Measurements from ENCODE around the gene RTN4RL2.

RTN4RL2 gene

DNA sequence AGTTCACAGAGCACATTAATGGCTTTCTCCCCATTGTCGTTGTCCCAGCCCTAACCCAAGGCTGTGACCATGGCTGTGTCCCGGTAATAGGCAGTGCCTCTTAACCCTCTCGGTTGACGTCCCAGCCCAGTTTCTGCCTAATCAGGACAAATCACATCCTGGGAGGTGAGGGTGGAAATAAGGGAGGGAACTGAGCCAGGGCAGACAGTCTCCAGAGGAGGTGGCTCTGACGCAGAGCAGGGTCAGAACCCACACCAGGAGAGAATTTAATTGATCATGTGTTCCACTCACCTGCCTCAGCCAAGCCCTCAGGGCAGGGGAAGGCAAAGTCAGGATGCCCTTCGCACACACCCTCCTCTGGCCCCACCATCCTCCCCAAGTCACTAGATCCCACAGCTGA lies 38.2 kb downstream of the RTN4RL2 start:
- TF ChIP-seq, protein P1, sequence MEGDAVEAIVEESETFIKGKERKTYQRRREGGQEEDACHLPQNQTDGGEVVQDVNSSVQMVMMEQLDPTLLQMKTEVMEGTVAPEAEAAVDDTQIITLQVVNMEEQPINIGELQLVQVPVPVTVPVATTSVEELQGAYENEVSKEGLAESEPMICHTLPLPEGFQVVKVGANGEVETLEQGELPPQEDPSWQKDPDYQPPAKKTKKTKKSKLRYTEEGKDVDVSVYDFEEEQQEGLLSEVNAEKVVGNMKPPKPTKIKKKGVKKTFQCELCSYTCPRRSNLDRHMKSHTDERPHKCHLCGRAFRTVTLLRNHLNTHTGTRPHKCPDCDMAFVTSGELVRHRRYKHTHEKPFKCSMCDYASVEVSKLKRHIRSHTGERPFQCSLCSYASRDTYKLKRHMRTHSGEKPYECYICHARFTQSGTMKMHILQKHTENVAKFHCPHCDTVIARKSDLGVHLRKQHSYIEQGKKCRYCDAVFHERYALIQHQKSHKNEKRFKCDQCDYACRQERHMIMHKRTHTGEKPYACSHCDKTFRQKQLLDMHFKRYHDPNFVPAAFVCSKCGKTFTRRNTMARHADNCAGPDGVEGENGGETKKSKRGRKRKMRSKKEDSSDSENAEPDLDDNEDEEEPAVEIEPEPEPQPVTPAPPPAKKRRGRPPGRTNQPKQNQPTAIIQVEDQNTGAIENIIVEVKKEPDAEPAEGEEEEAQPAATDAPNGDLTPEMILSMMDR (IDR thresholded peaks at IDR 0.05; ENCODE audit: low read depth, low read length), result no peak
- in situ Hi-C loops (cut with HindIII; ENCODE audit: low sequenced_read_pairs), result no loop called here
- no peak overlapping the region for H3K4me3 ChIP-seq (ENCODE audit: low read depth, low read length)
- DNase-seq (ENCODE audit: low read depth, low spot score), result no peak

DNA sequence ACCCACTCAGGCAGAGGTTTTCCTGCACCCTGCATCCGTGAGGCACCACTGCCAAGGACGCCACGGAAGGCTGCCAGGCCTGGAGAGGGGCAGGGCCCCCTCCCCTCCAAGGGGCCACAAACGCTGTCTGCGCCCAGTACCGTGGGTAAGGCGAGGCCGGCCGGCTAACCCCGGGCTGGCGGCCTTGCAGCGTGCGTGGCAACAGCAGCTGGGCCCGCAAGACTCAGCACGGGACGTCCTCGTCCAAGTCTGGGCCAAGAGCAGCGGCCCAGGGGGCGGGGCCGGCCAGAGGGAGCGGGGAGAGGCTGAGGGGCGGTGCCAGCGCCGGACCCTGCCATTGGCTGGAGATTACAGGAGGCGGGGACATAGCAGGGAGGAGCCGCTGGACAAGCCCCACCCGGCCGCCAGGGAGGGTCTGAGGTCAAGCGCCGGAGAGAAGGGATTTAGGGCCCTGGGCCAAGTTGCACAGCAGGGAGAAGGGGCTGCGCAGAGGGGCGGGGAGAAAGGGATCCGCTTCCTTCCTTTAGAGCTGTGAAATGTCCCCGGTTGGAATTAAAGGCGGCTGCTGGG lies 39.2 kb downstream of the RTN4RL2 start:
- H3K4me3 ChIP-seq (ENCODE audit: low read depth, low read length), result peak overlapping the region; percentile 27
- DNase-seq (ENCODE audit: low read depth, low spot score), result peak; percentile 93
- TF ChIP-seq, protein P1 (IDR thresholded peaks at IDR 0.05; ENCODE audit: low read depth, low read length), result no peak
- in situ Hi-C loops (cut with HindIII; ENCODE audit: low sequenced_read_pairs), result no loop called here

DNA sequence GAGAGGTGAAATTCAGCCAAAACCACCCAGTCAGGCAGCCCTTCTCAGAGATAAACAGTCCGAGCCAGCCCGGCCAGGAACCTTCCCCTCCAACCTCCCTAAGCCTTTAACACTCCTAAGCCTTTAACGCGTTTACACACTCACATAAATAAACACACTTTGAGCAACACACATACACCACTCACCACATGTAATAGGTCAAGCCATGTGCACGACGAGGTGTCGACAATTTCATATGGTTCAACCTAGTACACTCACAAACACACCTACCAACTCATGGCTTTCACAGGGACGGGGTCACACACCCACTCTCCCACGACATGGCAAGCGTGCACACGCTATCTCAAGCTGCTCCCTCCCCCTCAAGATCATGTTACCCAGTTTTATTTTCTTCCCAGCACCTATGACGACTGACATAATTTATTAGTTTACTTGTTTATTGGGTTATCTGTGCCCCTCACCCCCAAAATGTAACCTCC lies 39.7 kb downstream of the RTN4RL2 start:
- no peak for DNase-seq (ENCODE audit: low read depth, low spot score)
- in situ Hi-C loops (cut with HindIII; ENCODE audit: low sequenced_read_pairs), result no loop called here
- TF ChIP-seq, protein P1 (IDR thresholded peaks at IDR 0.05; ENCODE audit: low read depth, low read length), result no peak
- peak overlapping the region; percentile 27 for H3K4me3 ChIP-seq (ENCODE audit: low read depth, low read length)

DNA sequence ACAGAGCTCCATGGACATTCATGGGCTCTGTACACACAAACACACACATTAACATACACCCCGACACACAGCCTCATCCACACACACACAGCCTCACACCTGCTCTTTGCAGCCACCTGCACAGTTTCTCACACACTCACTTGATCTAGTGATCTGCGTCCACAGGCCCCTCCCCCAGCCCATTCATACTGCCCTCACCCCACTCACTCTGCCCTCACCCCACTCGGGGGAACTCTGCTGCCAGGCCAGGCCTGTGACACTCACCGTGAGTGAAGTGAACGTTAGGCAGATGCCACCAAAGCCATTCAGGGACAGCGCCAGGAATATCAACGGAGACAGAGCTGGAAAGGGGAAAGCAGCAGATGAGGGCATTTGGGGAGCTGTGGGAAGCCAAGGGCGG lies 40.2 kb downstream of the RTN4RL2 start:
- TF ChIP-seq, protein P1 (IDR thresholded peaks at IDR 0.05; ENCODE audit: low read depth, low read length), result no peak

DNA sequence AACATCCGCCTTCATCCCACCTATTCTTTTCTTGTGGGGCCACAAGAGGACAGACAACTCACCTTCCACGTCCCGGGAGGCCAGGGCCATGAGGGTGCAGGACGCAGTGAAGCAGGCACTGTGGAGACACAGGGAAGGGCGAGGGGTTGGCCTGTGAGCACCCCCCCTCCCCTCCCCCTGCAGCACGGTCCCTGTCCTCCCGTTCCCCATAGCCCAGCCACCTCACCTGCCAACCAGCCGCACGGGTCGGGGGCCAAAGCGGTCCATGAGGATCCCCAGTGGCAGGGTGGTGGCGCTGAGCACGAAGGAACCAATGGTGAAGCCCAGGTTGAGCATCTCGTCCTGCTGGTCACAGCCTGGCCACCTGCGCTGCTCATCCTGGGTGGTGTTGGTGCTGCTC lies 40.6 kb downstream of the RTN4RL2 start:
- in situ Hi-C loops (cut with HindIII; ENCODE audit: low sequenced_read_pairs), result no loop called here
- DNase-seq (ENCODE audit: low read depth, low spot score), result no peak
- H3K4me3 ChIP-seq (ENCODE audit: low read depth, low read length), result no peak overlapping the region
- TF ChIP-seq, protein P1 (IDR thresholded peaks at IDR 0.05; ENCODE audit: low read depth, low read length), result no peak

More for the DNA sequence above, 40.2 kb downstream of the RTN4RL2 start:
- in situ Hi-C loops (cut with HindIII; ENCODE audit: low sequenced_read_pairs), result no loop called here
- H3K4me3 ChIP-seq (ENCODE audit: low read depth, low read length), result no peak overlapping the region
- no peak for DNase-seq (ENCODE audit: low read depth, low spot score)

- no peak overlapping the region for H3K4me3 ChIP-seq (ENCODE audit: low read depth, low read length)
- TF ChIP-seq, protein P1 (IDR thresholded peaks at IDR 0.05; ENCODE audit: low read depth, low read length), result no peak
- in situ Hi-C loops (cut with HindIII; ENCODE audit: low sequenced_read_pairs), result no loop called here
- no peak for DNase-seq (ENCODE audit: low read depth, low spot score)
Observed at GRCh38 chr11:57501953-57502352, 41.6 kb downstream of the RTN4RL2 start.
